Calu3 (cell line): ENCODE measurements around the gene CASS4. TPM values are rescaled to one million over a fixed set of nuclear protein-coding genes. Genes with fewer than 3 reads are reported as not detected.

ENCODE experiments used
- BruUV-seq: library from RNA; stranded (reverse); fragments of 400-500 nt; replicated peaks from 2 replicates; lab custom pipeline; 2021; lab: Mats Ljungman, UMichigan
- CTCF ChIA-PET: fragments of 300-600 bp; sonication (Branson Sonifier 250); formaldehyde crosslinking; loops from one replicate; lab custom pipeline; 2022; ENCODE audit warnings: antibody characterized with exemption; lab: Charles Lee
- DNase-seq: peaks from one replicate; pipeline ENCODE4 v3.0.0; 2022
- H3K27ac Mint-ChIP-seq: one replicate; pipeline ENCODE4 v1.8.0; 2022; ENCODE audit warnings: mixed read lengths; ENCODE audit not compliant: unreplicated experiment
- H3K27me3 Mint-ChIP-seq: one replicate; pipeline ENCODE4 v1.8.0; 2022; ENCODE audit warnings: mixed read lengths; ENCODE audit not compliant: unreplicated experiment
- H3K36me3 Mint-ChIP-seq: one replicate; pipeline ENCODE4 v1.8.0; 2022; ENCODE audit warnings: mild to moderate bottlenecking, moderate library complexity, mixed read lengths; ENCODE audit not compliant: insufficient read depth, unreplicated experiment
- H3K4me1 Mint-ChIP-seq: one replicate; pipeline ENCODE4 v1.8.0; 2022; ENCODE audit warnings: mild to moderate bottlenecking, low read depth, mixed read lengths; ENCODE audit not compliant: unreplicated experiment
- H3K4me3 Mint-ChIP-seq: one replicate; pipeline ENCODE4 v1.8.0; 2022; ENCODE audit warnings: mild to moderate bottlenecking, low read depth, moderate library complexity, mixed read lengths; ENCODE audit not compliant: unreplicated experiment
- H3K9me3 Mint-ChIP-seq: one replicate; pipeline ENCODE4 v1.8.0; 2022; ENCODE audit warnings: low read depth, mixed read lengths; ENCODE audit not compliant: unreplicated experiment
- CTCF ChIP-seq: fragments of 200-600 bp; IDR thresholded peaks from one replicate; pipeline ENCODE4 v1.8.0; 2022; ENCODE audit warnings: antibody characterized with exemption; ENCODE audit not compliant: unreplicated experiment
- intact Hi-C: fragments of 100-400 bp; cut with micrococcal nuclease; formaldehyde crosslinking; loops from one replicate; pipeline ENCODE4 v1.10.0; 2022; ENCODE audit not compliant: unreplicated experiment
- total RNA-seq: library from RNA; stranded (reverse); gene quantifications from 2 replicates; pipeline ENCODE4 v1.2.3, GENCODE V29; 2022

The CASS4 gene
- total RNA-seq, 1 experiment from 2014 or later: 0.24 TPM

DNA sequence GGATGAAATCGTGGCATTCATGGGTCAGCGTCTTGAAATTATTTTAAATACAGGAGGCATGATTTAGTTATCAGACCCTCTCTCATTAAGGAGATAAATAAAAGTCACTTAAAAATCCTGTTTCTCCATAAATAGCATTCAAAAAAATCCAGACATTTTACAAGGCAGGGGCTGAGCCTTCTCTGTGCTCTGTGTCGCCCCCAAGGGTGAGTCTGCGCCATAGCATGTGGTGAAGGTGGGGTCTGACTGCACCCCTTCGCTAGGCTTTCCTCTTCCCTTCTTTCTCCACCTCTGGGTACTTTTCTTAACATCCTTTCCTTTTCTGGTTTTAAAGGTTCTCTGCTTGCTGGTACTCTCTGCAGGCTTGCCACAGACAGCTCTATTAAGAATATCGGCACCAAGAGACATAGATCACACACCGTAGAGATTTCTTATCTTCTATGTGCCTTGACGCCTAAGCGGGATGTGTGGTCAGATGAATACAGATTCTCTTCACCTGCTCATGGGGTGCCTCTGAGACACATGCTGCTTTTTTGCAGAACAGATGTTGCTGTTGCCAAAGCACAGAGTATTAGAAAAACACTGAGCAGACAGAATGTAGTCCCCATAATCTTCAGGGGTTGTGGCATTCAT lies 92.4 kb downstream of the CASS4 start:
- Mint-ChIP-seq H3K4me1 (no peaks in the 10 kb centered on the region), H3K36me3 (no peaks in the 10 kb centered on the region), H3K9me3 (no peaks in the 10 kb centered on the region), H3K27ac (no peak overlapping the region), H3K27me3 (no peaks in the 10 kb centered on the region), H3K4me3 (no peak overlapping the region)
- BruUV-seq: no TSS peak
- TF ChIP-seq CTCF: peak; percentile 31
- CTCF ChIA-PET: no interaction called here
- no peak for DNase-seq
- intact Hi-C loops: no loop called here

DNA sequence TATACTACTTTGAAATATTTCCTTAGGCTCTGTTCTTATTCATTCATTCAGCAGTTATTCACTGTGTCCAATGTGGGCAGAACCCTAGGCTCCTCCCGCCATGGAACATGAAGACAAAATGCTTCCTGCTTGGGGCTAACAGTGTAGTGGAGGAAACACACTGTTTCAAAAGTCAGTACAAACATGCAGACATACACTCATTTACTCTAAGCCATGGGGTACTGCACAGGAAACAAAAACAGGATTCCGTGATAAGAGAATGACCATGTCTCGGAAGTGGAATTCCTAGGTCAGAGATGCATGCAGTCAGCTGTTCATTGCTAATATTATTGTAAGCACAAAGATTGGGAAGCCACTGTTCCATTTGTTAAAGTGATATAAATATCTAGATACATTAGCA lies 94.0 kb downstream of the CASS4 start:
- no peak overlapping the region for H3K27ac Mint-ChIP-seq
- intact Hi-C loops: no loop called here
- BruUV-seq: no TSS peak
- no peak overlapping the region for H3K4me3 Mint-ChIP-seq
- H3K4me1 Mint-ChIP-seq: no peaks in the 10 kb centered on the region
- CTCF ChIA-PET: interaction anchor here (0.6 kb wide), 1 partner anchor 78 kb away, joined by 3 read pairs; no protein-coding TSS in a partner anchor
- no peaks in the 10 kb centered on the region for H3K9me3 Mint-ChIP-seq
- H3K36me3 Mint-ChIP-seq: no peaks in the 10 kb centered on the region
- TF ChIP-seq CTCF: no peak
- DNase-seq: no peak
- no peaks in the 10 kb centered on the region for H3K27me3 Mint-ChIP-seq

Other genes with a start within 250 kb of the CASS4 start
- gene MC3R, start 163.5 kb upstream of the CASS4 start, total RNA-seq: not detected in 2 replicates
- 8.7 and 9.4 TPM in 2 replicates for gene FAM210B, start 53.3 kb upstream of the CASS4 start, total RNA-seq
- 73.8 and 75.5 TPM in 2 replicates for gene AURKA, start 20.0 kb upstream of the CASS4 start, total RNA-seq
- 41.0 and 44.3 TPM in 2 replicates for gene CSTF1, start 19.6 kb upstream of the CASS4 start, total RNA-seq
- gene RTF2, start 56.4 kb downstream of the CASS4 start, total RNA-seq: 67.2 and 68.7 TPM in 2 replicates
- gene FAM209A, start 112.5 kb downstream of the CASS4 start, total RNA-seq: 0.40 and 0.95 TPM in 2 replicates
- not detected in 2 replicates for gene FAM209B, start 121.0 kb downstream of the CASS4 start, total RNA-seq
- 3.1 and 3.4 TPM in 2 replicates for gene TFAP2C, start 217.0 kb downstream of the CASS4 start, total RNA-seq